GM12874 (cell line): ENCODE results near the gene TCERG1L.

Source experiments
- TF ChIP-seq, protein P1 (sequence below): IDR thresholded peaks from 2 replicates; pipeline ENCODE4 v1.5.1; 2011; ENCODE audit warnings: low read depth, mild to moderate bottlenecking, control low read depth, low read length, moderate library complexity; ENCODE audit not compliant: insufficient read depth

Gene TCERG1L

DNA sequence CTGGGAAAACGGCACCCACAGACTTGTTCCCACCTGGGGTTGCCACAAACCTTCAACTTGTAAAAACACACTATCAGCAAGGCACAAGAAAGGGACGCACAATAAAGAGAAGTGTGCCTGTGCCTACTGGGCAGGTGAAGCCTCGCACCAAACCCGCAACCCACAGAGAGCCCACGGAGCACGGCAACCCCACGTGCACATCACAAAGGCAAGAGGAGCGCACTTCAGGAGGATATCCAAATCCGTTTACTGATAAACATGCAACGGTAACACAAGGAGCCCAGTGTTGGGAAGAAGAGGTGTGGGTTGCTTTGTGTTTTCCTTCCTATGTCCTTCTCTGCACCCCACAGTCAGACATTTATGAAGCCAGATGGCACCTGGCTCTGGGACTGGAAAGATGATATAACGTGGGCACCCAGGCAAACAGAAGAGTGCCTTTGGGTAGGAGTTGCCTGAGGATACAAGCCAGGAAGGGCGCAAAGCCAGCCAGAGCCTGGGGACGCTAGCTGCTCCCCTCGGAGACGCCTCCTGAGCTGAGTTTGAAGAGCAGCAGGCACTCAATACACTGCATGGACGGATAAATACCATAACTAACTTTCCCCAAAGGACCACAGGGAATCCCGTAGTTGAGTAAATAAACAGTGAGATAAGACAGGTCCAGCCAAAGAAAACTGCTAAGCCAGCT lies 41.6 kb downstream of the TCERG1L start:
- TF ChIP-seq, protein P1, sequence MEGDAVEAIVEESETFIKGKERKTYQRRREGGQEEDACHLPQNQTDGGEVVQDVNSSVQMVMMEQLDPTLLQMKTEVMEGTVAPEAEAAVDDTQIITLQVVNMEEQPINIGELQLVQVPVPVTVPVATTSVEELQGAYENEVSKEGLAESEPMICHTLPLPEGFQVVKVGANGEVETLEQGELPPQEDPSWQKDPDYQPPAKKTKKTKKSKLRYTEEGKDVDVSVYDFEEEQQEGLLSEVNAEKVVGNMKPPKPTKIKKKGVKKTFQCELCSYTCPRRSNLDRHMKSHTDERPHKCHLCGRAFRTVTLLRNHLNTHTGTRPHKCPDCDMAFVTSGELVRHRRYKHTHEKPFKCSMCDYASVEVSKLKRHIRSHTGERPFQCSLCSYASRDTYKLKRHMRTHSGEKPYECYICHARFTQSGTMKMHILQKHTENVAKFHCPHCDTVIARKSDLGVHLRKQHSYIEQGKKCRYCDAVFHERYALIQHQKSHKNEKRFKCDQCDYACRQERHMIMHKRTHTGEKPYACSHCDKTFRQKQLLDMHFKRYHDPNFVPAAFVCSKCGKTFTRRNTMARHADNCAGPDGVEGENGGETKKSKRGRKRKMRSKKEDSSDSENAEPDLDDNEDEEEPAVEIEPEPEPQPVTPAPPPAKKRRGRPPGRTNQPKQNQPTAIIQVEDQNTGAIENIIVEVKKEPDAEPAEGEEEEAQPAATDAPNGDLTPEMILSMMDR = no peak

DNA sequence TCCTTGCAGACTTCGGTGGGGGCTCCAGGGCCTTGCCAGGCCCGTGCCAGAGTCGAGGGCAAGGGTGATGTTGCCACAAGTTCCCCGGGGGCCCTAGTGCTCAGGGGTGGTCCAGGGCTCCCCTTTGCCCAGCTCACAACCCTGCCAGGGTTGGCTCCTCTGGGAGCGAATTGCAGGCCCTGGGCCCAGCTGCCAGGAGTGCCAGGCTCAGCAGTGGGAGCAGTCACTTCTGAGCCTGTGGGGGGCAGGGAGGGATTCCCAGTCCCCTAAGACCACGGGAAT lies 43.8 kb downstream of the TCERG1L start:
- TF ChIP-seq, protein P1 = no peak

DNA sequence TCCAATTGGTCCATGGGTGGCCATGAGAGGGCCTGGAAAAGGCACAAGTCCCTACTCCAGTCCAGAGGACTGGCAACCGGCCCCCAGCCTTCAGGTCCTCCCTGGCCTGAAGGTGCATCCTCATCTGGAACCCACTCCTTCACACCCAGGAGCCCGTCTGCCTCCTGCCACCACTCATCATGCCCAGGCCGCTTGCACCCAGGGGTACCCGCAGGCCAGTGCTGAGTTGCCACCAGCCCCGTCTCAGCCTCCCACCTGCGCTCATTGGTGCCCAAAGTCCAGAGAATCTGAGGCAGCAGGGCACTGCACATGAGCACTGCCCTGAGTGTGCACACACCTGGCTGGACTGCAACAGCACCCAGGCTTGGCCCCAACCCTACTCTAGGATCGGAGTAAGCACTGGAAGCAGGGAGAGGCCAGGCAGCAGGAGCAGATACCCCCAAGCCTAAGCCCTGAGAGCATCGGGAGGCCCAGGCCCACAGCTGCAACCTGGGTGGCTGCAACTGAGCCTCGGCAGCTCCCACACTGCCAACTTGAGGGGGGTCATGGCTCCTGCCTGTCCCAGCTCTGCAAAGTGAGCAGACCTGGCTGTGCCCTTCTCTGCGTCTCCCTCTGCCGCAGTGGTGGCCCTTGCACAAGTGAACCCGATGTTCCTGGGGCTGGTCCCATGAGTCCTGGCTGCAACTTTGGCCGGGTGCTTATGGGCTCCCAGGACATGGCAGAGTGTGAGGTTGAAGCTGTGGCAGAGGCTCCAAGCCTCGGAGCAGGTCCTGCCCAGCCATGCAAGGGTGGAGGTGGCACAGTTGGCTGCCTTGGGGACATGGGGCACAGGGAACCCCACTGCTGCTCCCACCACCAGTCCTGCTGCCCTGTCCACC lies 44.3 kb downstream of the TCERG1L start:
- TF ChIP-seq, protein P1 = no peak

DNA sequence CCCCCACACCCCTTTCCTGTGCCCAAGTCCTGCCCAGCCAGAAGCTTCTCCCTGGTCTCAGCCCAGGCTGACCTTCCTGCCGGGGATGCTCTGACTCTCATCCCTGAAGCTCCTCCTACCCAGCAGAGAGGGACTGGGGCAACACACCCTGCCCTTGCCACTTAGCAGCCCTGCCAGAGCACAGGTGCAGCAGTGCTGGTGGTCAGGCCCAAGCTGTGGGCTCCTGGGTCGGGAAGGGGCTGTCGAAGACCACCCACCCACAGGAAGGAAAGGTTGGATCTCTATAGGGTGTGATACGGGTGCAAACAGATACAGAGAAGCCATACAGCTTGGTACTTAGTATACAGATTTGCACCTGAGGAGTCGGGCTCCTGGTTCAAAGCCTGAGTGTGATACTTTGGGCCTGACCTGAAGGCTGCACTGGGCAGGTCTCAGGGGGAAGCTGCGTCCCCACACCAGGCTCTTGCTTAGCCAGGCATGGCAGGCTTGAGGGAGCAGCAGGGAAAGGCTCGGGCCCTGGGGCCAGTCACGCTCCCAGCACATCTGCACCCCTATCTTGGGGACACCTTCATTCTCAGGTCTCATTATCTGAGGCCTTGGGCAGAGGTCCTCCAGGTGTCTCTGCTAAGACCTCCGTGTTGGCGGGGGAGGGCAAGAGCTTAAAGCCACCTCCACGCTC lies 47.3 kb downstream of the TCERG1L start:
- TF ChIP-seq, protein P1 = no peak

DNA sequence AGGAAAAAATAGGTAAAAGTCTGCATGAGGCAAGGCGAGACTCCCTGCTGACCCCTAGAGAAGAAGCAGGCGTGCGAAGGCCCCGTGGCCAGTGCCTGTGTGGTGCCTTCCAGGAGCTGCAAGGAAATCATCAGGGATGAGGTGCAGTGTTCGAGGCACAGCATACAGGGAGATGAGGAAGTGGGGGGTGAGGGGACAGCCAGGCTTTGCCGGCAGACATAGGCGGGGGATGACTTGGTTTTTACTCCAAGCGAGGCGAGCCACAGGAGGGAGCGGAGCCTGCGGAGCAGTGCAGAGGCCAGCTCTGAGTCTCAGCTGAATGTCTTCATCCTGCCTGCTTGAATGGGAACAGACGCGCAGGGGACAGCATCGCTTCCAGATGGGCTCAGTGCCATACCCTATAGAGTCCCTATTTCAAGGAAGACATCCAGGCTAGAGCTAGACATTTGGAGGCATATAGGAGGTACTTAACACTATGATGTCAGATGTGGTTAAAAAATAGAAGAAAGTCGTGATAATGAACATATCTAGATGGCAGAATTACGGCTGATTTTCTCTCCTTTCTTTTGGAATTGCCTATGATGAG lies 49.5 kb downstream of the TCERG1L start:
- TF ChIP-seq, protein P1 = no peak

DNA sequence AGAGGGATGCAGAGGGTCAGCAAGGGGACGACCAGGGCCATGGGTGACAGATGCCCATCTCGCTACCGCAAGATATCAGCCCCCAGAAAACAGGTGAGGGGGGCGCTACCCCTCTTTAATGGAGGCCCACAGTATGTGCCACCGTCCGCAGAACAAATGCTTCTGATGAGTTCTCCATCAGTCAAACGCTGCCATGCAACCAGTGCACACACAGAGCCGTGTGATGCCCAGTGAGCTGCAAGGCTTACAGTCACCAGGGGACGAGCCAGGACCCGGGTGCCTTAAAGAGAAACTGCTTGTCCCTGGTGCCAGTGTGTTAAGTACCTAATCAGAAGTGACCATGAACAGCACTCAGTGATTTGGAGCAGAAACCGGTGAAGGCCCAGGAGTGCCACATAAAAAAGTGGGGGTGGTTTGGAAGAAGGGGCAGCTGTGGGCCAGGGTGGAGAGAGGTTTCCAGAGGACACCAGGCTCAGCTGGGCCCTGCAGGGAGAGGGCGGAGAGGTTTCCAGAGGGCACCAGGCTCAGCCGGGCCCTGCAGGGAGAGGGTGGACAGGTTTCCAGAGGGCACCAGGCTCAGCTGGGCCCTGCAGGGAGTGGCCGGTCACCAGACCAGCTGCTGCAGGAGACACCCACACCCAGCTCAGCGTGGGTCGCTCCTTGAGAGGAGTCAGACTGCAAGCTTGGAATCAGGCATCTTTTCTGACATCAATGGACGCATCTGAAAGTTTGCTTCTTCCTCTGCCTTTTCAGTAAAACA lies 50.9 kb downstream of the TCERG1L start:
- TF ChIP-seq, protein P1 = no peak
